ENCODE measurements around the gene ALDH1A1. TPM values are rescaled to one million over a fixed set of nuclear protein-coding genes. Genes with fewer than 3 reads are reported as not detected.
A peak's percentile ranks its signal among the peaks of the same experiment; 100 is the strongest.

ALDH1A1 gene
- total and polyA plus RNA-seq, 9 of the 15 experiments (the other 6 are each of a cell fraction or from before 2014, with no cell fraction given): 1.8 to 86.3 (median 24.4) TPM

DNA sequence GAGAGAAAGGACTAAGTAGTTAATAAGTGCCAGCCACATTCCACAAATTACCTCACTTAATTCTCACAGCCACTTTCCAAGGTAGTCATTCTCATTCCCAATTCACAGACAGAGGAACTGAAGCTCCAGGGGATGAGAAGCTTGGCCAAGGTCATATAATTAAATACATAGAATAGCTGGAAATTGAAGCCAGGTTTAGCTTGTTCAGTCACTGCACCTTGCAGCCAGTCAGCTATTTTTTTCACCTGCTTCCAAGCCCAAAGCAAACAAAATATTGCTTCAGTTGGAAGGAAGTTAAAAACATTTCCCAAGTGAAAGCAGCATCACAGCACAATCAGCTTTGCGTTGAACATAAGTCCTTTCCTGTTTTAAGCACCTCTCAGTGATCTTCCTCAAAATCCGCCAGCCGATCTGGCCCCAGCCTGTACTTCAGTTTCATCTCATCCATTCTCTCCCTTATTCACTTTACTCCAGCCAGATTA, 4.8 kb downstream of the ALDH1A1 start:
- TF ChIP-seq ZNF609 (CRISPR knock-in tag; IDR thresholded peaks at IDR 0.05; ENCODE audit: borderline replicate concordance) (no peak), RNF2 (IDR thresholded peaks at IDR 0.05) (no peak), ZNF212 (CRISPR knock-in tag; IDR thresholded peaks at IDR 0.05) (no peak), ZNF121 (CRISPR knock-in tag; conservative IDR thresholded peaks at IDR 0.05) (no peak), KLF6 (CRISPR knock-in tag; IDR thresholded peaks at IDR 0.05; ENCODE audit: borderline replicate concordance) (no peak), ILF3 (IDR thresholded peaks at IDR 0.05; ENCODE audit: borderline replicate concordance) (no peak), MYNN (IDR thresholded peaks at IDR 0.05) (no peak), MYNN (CRISPR knock-in tag; IDR thresholded peaks at IDR 0.05) (no peak), ZBTB5 (IDR thresholded peaks at IDR 0.05) (no peak)
- TF ChIP-seq, protein P1, sequence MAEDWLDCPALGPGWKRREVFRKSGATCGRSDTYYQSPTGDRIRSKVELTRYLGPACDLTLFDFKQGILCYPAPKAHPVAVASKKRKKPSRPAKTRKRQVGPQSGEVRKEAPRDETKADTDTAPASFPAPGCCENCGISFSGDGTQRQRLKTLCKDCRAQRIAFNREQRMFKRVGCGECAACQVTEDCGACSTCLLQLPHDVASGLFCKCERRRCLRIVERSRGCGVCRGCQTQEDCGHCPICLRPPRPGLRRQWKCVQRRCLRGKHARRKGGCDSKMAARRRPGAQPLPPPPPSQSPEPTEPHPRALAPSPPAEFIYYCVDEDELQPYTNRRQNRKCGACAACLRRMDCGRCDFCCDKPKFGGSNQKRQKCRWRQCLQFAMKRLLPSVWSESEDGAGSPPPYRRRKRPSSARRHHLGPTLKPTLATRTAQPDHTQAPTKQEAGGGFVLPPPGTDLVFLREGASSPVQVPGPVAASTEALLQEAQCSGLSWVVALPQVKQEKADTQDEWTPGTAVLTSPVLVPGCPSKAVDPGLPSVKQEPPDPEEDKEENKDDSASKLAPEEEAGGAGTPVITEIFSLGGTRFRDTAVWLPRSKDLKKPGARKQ (CRISPR knock-in tag; IDR thresholded peaks at IDR 0.05): no peak
- in situ Hi-C loops (cut with MboI) (no loop called here), intact Hi-C loops (cut with micrococcal nuclease) (no loop called here)
- no peak for DNase-seq (ENCODE audit: extremely low read depth in 1 of 4, low spot score in 3 of 4)
- Histone ChIP-seq H3K79me2 (ENCODE audit: control insufficient read depth, insufficient read depth, low read length) (0 out of 3 replicates have a peak, but pooled peaks cover 7% of the 10 kb centered on the region), H4K20me1 (replicated peaks; ENCODE audit: control insufficient read depth, insufficient read depth, low read length) (no peaks in the 10 kb centered on the region), H3K9me1 (ENCODE audit: control insufficient read depth, insufficient read depth, low read length) (no peaks in the 10 kb centered on the region), H3K4me3 (no peak overlapping the region), H3K4me1 (replicated peaks in 1 of 2; ENCODE audit: control insufficient read depth in 2 of 2, insufficient read depth in 2 of 2, low read length in 2 of 2) (peaks cover 0 to 3% of the 10 kb centered on the region in 2 experiments; a peak in 3 of 5 replicates), H3K9me3 (replicated peaks; ENCODE audit: control insufficient read depth, insufficient read depth, low read depth, low read length) (no peaks in the 10 kb centered on the region), H3K27me3 (ENCODE audit: control insufficient read depth in 2 of 2, insufficient read depth in 2 of 2, low read length in 2 of 2) (no peaks in the 10 kb centered on the region), H3K4me2 (ENCODE audit: insufficient read depth, low read length) (no peak overlapping the region), H3K27ac (ENCODE audit: extremely low read depth, low read depth, low read length) (no peak overlapping the region), H3K9ac (ENCODE audit: insufficient read depth in 1 of 2, low read depth in 2 of 2, low read length in 2 of 2) (no peak overlapping the region), H3K36me3 (ENCODE audit: control insufficient read depth, insufficient read depth, low read length) (no peaks in the 10 kb centered on the region), H2AFZ (ENCODE audit: low read depth, low read length) (peak overlapping the region; percentile 71)
- 51% methylated on average over 3 of the region's 3 CpGs for WGBS (ENCODE audit: insufficient coverage, low coverage, missing lambda C conversion rate)
- no peak for FAIRE-seq
- ATAC-seq: no peak
- no TSS peak for BruUV-seq (replicated peaks)
- ChIA-PET POLR2A (no interaction called here), CTCF (ENCODE audit: low intra/inter-chr PET ratio) (no interaction called here)
